HepG2 (cell line): Measurements from ENCODE around the gene RPTOR. TPM values are rescaled to one million over a fixed set of nuclear protein-coding genes. Genes with fewer than 3 reads are reported as not detected.

Experiments
- CEBPG ChIP-seq: IDR thresholded peaks from 2 replicates; pipeline ENCODE4 v1.6.1; 2016
- GMEB1 ChIP-seq: sonication (generic); formaldehyde crosslinking; IDR thresholded peaks from 2 replicates; pipeline ENCODE4 v1.5.1; 2020; ENCODE audit warnings: missing genetic modification reagents, mild to moderate bottlenecking, borderline replicate concordance
- KAT2B ChIP-seq: fragments of 150-350 bp; IDR thresholded peaks from 2 replicates; pipeline ENCODE4 v1.6.1; 2014; ENCODE audit warnings: low read depth, low read length, borderline replicate concordance
- KDM1A ChIP-seq: IDR thresholded peaks from 2 replicates; pipeline ENCODE4 v1.6.1; 2016; ENCODE audit warnings: missing compliant biosample characterization
- KDM3A ChIP-seq: IDR thresholded peaks from 2 replicates; pipeline ENCODE4 v1.6.1; 2018; ENCODE audit warnings: low read depth, missing compliant biosample characterization
- KLF15 ChIP-seq: sonication (generic); formaldehyde crosslinking; IDR thresholded peaks from 2 replicates; pipeline ENCODE4 v1.8.1; 2023; ENCODE audit warnings: borderline replicate concordance, mild to moderate bottlenecking, inconsistent platforms, missing genetic modification reagents, mixed read lengths
- MATR3 ChIP-seq: sonication (generic); formaldehyde crosslinking; IDR thresholded peaks from 2 replicates; pipeline ENCODE4 v1.4.0; 2020; ENCODE audit warnings: missing genetic modification reagents
- MLXIP ChIP-seq: sonication (generic); formaldehyde crosslinking; IDR thresholded peaks from 2 replicates; pipeline ENCODE4 v1.9.0; 2021; ENCODE audit warnings: missing genetic modification reagents, borderline replicate concordance
- SKI ChIP-seq: fragments of 450-650 bp; IDR thresholded peaks from one replicate; pipeline ENCODE4 v1.6.1; 2018; ENCODE audit warnings: mild to moderate bottlenecking; ENCODE audit not compliant: partially characterized antibody
- SRSF9 ChIP-seq: fragments of 200-400 bp; formaldehyde crosslinking; IDR thresholded peaks from 2 replicates; pipeline ENCODE4 v1.6.1; 2018; ENCODE audit warnings: borderline replicate concordance, mild to moderate bottlenecking, low read depth, low read length; ENCODE audit not compliant: insufficient read depth, poor library complexity, severe bottlenecking
- TFAP4 ChIP-seq: sonication (generic); IDR thresholded peaks from 2 replicates; pipeline ENCODE4 v1.6.1; 2016; ENCODE audit warnings: low read depth, borderline replicate concordance
- TGIF2 ChIP-seq: IDR thresholded peaks from 2 replicates; pipeline ENCODE4 v1.6.1; 2016; ENCODE audit warnings: control low read depth, missing compliant biosample characterization
- ZNF121 ChIP-seq: sonication (generic); formaldehyde crosslinking; IDR thresholded peaks from 2 replicates; pipeline ENCODE4 v1.5.0; 2020; ENCODE audit warnings: mild to moderate bottlenecking, missing genetic modification reagents
- ZNF18 ChIP-seq: sonication (generic); formaldehyde crosslinking; IDR thresholded peaks from 2 replicates; pipeline ENCODE4 v1.8.0; 2022; ENCODE audit warnings: mild to moderate bottlenecking, missing genetic modification reagents; ENCODE audit not compliant: insufficient replicate concordance
- ZNF430 ChIP-seq: sonication (generic); formaldehyde crosslinking; IDR thresholded peaks from 2 replicates; pipeline ENCODE4 v1.9.0; 2021; ENCODE audit warnings: mild to moderate bottlenecking, missing genetic modification reagents
- ZNF687 ChIP-seq: sonication (generic); formaldehyde crosslinking; IDR thresholded peaks from 2 replicates; pipeline ENCODE4 v1.5.1; 2020; ENCODE audit warnings: mild to moderate bottlenecking, missing genetic modification reagents, moderate library complexity
- ZNF777 ChIP-seq: sonication (generic); formaldehyde crosslinking; IDR thresholded peaks from 2 replicates; pipeline ENCODE4 v1.4.0; 2020; ENCODE audit warnings: missing genetic modification reagents
- ZSCAN20 ChIP-seq: sonication (generic); formaldehyde crosslinking; IDR thresholded peaks from 2 replicates; pipeline ENCODE4 v1.4.0; 2020; ENCODE audit warnings: missing genetic modification reagents, mild to moderate bottlenecking, borderline replicate concordance
- polyA plus RNA-seq, 8 experiments: library from polyadenylated mRNA; depleted of rRNA in 3 of 8; stranded (reverse) in 7 of 8; unstranded in 1 of 8; fragments of >200 nt; fragmentation: Illumina TruSeq in 4 of 8; extraction: Trizol in 4 of 8; gene quantifications; 2 replicates each; pipeline versions ENCODE4 v1.2.1 to v1.2.3, GENCODE V29; 2011 to 2016; ENCODE audit warnings: low read depth in 4 of 8, missing spikeins in 1 of 8, mixed read lengths in 1 of 8; ENCODE audit not compliant: insufficient read depth in 1 of 8
- total RNA-seq, 5 experiments: library from RNA; depleted of rRNA; stranded (reverse); fragments of >200 nt; fragmentation: Illumina TruSeq; extraction: Trizol; gene quantifications; 2 replicates each; pipeline ENCODE4 v1.2.3, GENCODE V29; 2016; ENCODE audit warnings: low read depth in 1 of 5

Gene RPTOR
- total and polyA plus RNA-seq, 2 of the 13 experiments (the other 11 are each of a cell fraction or from before 2014, with no cell fraction given): 6.6 to 25.3 TPM

- TF ChIP-seq GMEB1 (CRISPR knock-in tag) (no peak), KLF15 (CRISPR knock-in tag) (no peak), ZSCAN20 (no peak), ZNF777 (CRISPR knock-in tag) (no peak), MLXIP (CRISPR knock-in tag) (no peak), MATR3 (CRISPR knock-in tag) (no peak), KAT2B (no peak), ZNF430 (no peak), KDM1A (CRISPR knock-in tag) (peak; percentile 88), SRSF9 (no peak), TGIF2 (peak; percentile 88), TFAP4 (peak; percentile 43; the same call in 1 of the 2 replicates), SKI (peak; percentile 61), CEBPG (CRISPR knock-in tag) (peak; percentile 88), ZNF121 (CRISPR knock-in tag) (no peak), ZNF687 (no peak), KDM3A (CRISPR knock-in tag) (no peak), ZNF18 (CRISPR knock-in tag) (no peak)
Measured at GRCh38 chr17:80673152-80673920, 128.7 kb downstream of the RPTOR start (continued).
